ENCODE results near the gene ST14. TPM values are rescaled to one million over a fixed set of nuclear protein-coding genes. Genes with fewer than 3 reads are reported as not detected.

The ST14 gene
- 1 to 10 TPM; 1.2 to 3.4 (median 2.6) TPM for total RNA-seq

- H3K36me3 ChIP-seq: no peaks in the 10 kb centered on the region
- H3K4me3 ChIP-seq: peak within 1 kb of the TSS; percentile 42 to 58 (median 44)
- WGBS: 16% methylated on average over 2 of the region's 89 CpGs
- intact Hi-C loops (cut with DNase I): no loop called here
- H3K27ac ChIP-seq (replicated peaks in 1 of 4): no peak within 1 kb of the TSS
- no peak for TF ChIP-seq EP300 (IDR thresholded peaks at IDR 0.05)
- no peak for TF ChIP-seq POLR2A (IDR thresholded peaks at IDR 0.05; ENCODE audit: low read depth)
- TF ChIP-seq CTCF (IDR thresholded peaks at IDR 0.05): no peak
- no peak for TF ChIP-seq POLR2AphosphoS5 (IDR thresholded peaks at IDR 0.05)
- peaks cover 0 to 61% (median 11%) of the 10 kb centered on the region in 4 donors for H3K27me3 ChIP-seq
- H3K9me3 ChIP-seq: no peaks in the 10 kb centered on the region
- DNase-seq (ENCODE audit: extremely low spot score): no peak
- H3K4me1 ChIP-seq: peaks cover 6 to 18% (median 14%) of the 10 kb centered on the region in 4 donors
These were observed at the start of gene ST14 for GRCh38 chr11:130159657-130160497. Gene ST14 (plus strand): TSS chr11:130159782. CDS start chr11:130159980, 198 bp downstream.

- DNase-seq (ENCODE audit: extremely low spot score): no peak
- intact Hi-C loops (cut with DNase I): no loop called here
- Histone ChIP-seq H3K4me1 (peaks cover 10 to 14% (median 11%) of the 10 kb centered on the region in 4 donors), H3K27me3 (no peaks in the 10 kb centered on the region), H3K36me3 (peaks cover 13 to 41% (median 27%) of the 10 kb centered on the region in 4 donors), H3K27ac (replicated peaks in 1 of 4) (no peak overlapping the region), H3K4me3 (no peak overlapping the region), H3K9me3 (no peaks in the 10 kb centered on the region)
- TF ChIP-seq EP300 (IDR thresholded peaks at IDR 0.05) (no peak), POLR2A (IDR thresholded peaks at IDR 0.05; ENCODE audit: low read depth) (no peak), POLR2AphosphoS5 (IDR thresholded peaks at IDR 0.05) (no peak), CTCF (IDR thresholded peaks at IDR 0.05) (no peak)
- 83% methylated on average over 7 of the region's 7 CpGs for WGBS
These were observed 49.1 kb upstream of the ST14 start for GRCh38 chr11:130110339-130111108.

- Histone ChIP-seq H3K27me3 (no peaks in the 10 kb centered on the region), H3K36me3 (peaks cover 13 to 41% (median 27%) of the 10 kb centered on the region in 4 donors), H3K4me1 (peaks cover 13 to 19% (median 13%) of the 10 kb centered on the region in 4 donors), H3K27ac (replicated peaks in 1 of 4) (no peak overlapping the region), H3K4me3 (no peak overlapping the region), H3K9me3 (no peaks in the 10 kb centered on the region)
- WGBS: 93% methylated on average over 10 of the region's 10 CpGs
- TF ChIP-seq POLR2AphosphoS5 (IDR thresholded peaks at IDR 0.05): no peak
- TF ChIP-seq POLR2A (IDR thresholded peaks at IDR 0.05; ENCODE audit: low read depth): no peak
- TF ChIP-seq CTCF (IDR thresholded peaks at IDR 0.05): no peak
- TF ChIP-seq EP300 (IDR thresholded peaks at IDR 0.05): no peak
- intact Hi-C loops (cut with DNase I): no loop called here
- DNase-seq (ENCODE audit: extremely low spot score): no peak
These were observed 47.3 kb upstream of the ST14 start for GRCh38 chr11:130112071-130112830.

- TF ChIP-seq EP300 (IDR thresholded peaks at IDR 0.05): no peak
- no peak for TF ChIP-seq POLR2A (IDR thresholded peaks at IDR 0.05; ENCODE audit: low read depth)
- TF ChIP-seq CTCF (IDR thresholded peaks at IDR 0.05): no peak
- TF ChIP-seq POLR2AphosphoS5 (IDR thresholded peaks at IDR 0.05): no peak
- peaks cover 13 to 41% (median 27%) of the 10 kb centered on the region in 4 donors for H3K36me3 ChIP-seq
- H3K4me1 ChIP-seq: peaks cover 13 to 24% (median 18%) of the 10 kb centered on the region in 4 donors
- H3K9me3 ChIP-seq: no peaks in the 10 kb centered on the region
- WGBS: 95% methylated on average over 5 of the region's 5 CpGs
- intact Hi-C loops (cut with DNase I): no loop called here
- H3K27me3 ChIP-seq: no peaks in the 10 kb centered on the region
- no peak overlapping the region for H3K4me3 ChIP-seq
- DNase-seq (ENCODE audit: extremely low spot score): no peak
- no peak overlapping the region for H3K27ac ChIP-seq (replicated peaks in 1 of 4)
These were observed 45.3 kb upstream of the ST14 start for GRCh38 chr11:130114281-130114680.
